K562 (cell line): Measurements from ENCODE around the gene MYLK3. TPM values are rescaled to one million over a fixed set of nuclear protein-coding genes. Genes with fewer than 3 reads are reported as not detected.

Experiments
- CBFA2T3 ChIP-seq: fragments of 450-650 bp; IDR thresholded peaks from 2 replicates; pipeline ENCODE4 v1.6.1; 2017
- GTF2F1 ChIP-seq: IDR thresholded peaks from 2 replicates; pipeline ENCODE4 v1.6.1; 2011; ENCODE audit warnings: low read depth, low read length, improper control_type of control experiment
- HDAC1 ChIP-seq, 2 experiments: fragments of 450-650 bp; IDR thresholded peaks; 2 replicates each; pipeline ENCODE4 v1.6.1; 2016 to 2017; ENCODE audit warnings: inconsistent platforms in 1 of 2, mild to moderate bottlenecking in 1 of 2, moderate library complexity in 1 of 2
- NR2C1 ChIP-seq, 2 experiments: fragments of 450-650 bp; IDR thresholded peaks; 2 replicates each; pipeline ENCODE4 v1.6.1; 2017; ENCODE audit warnings: mild to moderate bottlenecking in 2 of 2, antibody characterized with exemption in 1 of 2, inconsistent platforms in 1 of 2, missing compliant biosample characterization in 1 of 2, missing genetic modification characterization in 1 of 2
- POLR2B ChIP-seq: fragments of 450-650 bp; IDR thresholded peaks from 2 replicates; pipeline ENCODE4 v1.6.1; 2018; ENCODE audit warnings: low read depth; ENCODE audit not compliant: partially characterized antibody
- RFX1 ChIP-seq: fragments of 450-650 bp; IDR thresholded peaks from 2 replicates; pipeline ENCODE4 v1.6.1; 2016; ENCODE audit warnings: mild to moderate bottlenecking, moderate library complexity
- SREBF1 ChIP-seq: fragments of 150-350 bp; IDR thresholded peaks from 2 replicates; pipeline ENCODE4 v1.6.1; 2014; ENCODE audit warnings: antibody characterized with exemption, low read depth, low read length, borderline replicate concordance
- U2AF2 ChIP-seq: fragments of 200-400 bp; formaldehyde crosslinking; optimal IDR thresholded peaks from 2 replicates; pipeline ENCODE3; 2017; ENCODE audit warnings: low read depth, mild to moderate bottlenecking, low read length
- polyA plus RNA-seq, 8 experiments: library from polyadenylated mRNA; depleted of rRNA in 4 of 8; stranded (reverse) in 5 of 8; unstranded in 3 of 8; fragments of >200 nt; fragmentation: Nextera tagmentation in 2 of 8; fragmentation: Illumina TruSeq in 1 of 8; extraction: Ambion mirVana in 2 of 8; extraction: Trizol in 1 of 8; gene quantifications; 2 replicates each; pipeline versions ENCODE4 v1.2.1 to v1.2.3, GENCODE V29; 2011 to 2014; ENCODE audit warnings: inconsistent platforms in 1 of 8, missing spikeins in 1 of 8
- total RNA-seq, 7 experiments: library from RNA; depleted of rRNA in 6 of 7; stranded (reverse); fragments of >200 nt in 6 of 7; fragmentation: Illumina TruSeq in 2 of 7; extraction: Trizol in 2 of 7; gene quantifications; 2 replicates each; pipeline versions ENCODE4 v1.2.1 to v1.2.3, GENCODE V29; 2011 to 2021; ENCODE audit warnings: low replicate concordance in 1 of 7
- TF ChIP-seq, protein P1 (sequence below), 2 experiments: fragments of 450-650 bp; formaldehyde crosslinking in 1 of 2; IDR thresholded peaks; 2 replicates each; pipeline versions ENCODE4 v1.4.0 to v1.6.1; 2014 to 2020; ENCODE audit warnings: mild to moderate bottlenecking in 2 of 2, borderline replicate concordance in 1 of 2, low read depth in 1 of 2
- TF ChIP-seq, protein P2 (sequence below): fragments of 450-650 bp; IDR thresholded peaks from 2 replicates; pipeline ENCODE4 v1.6.1; 2017; ENCODE audit warnings: mild to moderate bottlenecking, moderate library complexity
- TF ChIP-seq, protein P3 (sequence below): fragments of 250-450 bp; sonication (Bioruptor Pico); IDR thresholded peaks from 2 replicates; pipeline ENCODE4 v1.4.0; 2020; ENCODE audit warnings: mild to moderate bottlenecking, moderate library complexity
- TF ChIP-seq, protein P4 (sequence below): sonication (generic); formaldehyde crosslinking; IDR thresholded peaks from 2 replicates; pipeline ENCODE4 v1.8.1; 2022; ENCODE audit warnings: missing genetic modification reagents

Gene MYLK3
- total and polyA plus RNA-seq, 9 of the 15 experiments (the other 6 are each of a cell fraction or from before 2014, with no cell fraction given), result 0.69 to 10.7 (median 4.7) TPM

DNA sequence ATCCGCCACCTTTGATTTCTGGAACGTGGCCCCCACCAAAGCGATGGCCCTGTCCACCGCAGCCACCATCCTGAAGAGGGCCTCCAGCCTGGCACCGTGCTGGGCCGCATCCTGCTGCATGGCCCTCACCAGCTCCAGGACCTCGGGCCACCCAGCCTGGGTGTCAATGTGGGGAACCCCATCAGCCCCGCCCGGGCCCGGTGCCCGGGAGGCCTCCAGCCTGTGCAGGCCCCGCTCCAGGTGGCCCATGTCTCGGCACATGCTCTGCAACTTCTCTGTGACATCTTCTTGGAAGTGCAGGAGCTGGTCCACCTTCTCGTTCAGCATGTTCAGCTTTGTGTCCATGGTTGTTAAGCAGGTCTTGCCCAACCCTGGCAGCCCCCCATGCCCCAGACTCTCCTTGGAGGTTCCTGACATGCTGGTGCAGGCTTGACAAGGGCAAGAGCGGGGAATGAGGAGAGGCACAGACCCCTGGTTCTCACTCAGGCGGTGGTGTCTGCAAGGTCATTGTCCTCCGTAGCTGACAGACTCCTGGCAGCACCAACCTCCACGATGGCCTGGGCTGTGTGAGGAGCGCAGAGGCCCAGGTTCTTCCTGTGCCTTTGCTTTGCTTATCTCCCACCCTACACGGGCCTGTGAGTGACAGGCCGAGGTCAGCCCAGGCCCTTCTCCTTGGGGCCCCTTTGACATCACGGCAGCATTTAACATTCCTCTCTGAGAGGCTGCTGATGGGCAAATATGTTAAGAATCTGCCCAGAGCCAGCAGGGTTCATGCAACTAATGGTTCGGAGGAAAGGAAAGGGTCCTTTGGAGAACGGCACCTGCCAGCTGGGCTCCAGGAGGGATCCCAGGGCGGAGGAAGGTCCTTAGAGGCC lies at the start of gene MYLK3 (continued):
- TF ChIP-seq, protein P1, sequence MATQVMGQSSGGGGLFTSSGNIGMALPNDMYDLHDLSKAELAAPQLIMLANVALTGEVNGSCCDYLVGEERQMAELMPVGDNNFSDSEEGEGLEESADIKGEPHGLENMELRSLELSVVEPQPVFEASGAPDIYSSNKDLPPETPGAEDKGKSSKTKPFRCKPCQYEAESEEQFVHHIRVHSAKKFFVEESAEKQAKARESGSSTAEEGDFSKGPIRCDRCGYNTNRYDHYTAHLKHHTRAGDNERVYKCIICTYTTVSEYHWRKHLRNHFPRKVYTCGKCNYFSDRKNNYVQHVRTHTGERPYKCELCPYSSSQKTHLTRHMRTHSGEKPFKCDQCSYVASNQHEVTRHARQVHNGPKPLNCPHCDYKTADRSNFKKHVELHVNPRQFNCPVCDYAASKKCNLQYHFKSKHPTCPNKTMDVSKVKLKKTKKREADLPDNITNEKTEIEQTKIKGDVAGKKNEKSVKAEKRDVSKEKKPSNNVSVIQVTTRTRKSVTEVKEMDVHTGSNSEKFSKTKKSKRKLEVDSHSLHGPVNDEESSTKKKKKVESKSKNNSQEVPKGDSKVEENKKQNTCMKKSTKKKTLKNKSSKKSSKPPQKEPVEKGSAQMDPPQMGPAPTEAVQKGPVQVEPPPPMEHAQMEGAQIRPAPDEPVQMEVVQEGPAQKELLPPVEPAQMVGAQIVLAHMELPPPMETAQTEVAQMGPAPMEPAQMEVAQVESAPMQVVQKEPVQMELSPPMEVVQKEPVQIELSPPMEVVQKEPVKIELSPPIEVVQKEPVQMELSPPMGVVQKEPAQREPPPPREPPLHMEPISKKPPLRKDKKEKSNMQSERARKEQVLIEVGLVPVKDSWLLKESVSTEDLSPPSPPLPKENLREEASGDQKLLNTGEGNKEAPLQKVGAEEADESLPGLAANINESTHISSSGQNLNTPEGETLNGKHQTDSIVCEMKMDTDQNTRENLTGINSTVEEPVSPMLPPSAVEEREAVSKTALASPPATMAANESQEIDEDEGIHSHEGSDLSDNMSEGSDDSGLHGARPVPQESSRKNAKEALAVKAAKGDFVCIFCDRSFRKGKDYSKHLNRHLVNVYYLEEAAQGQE (IDR thresholded peaks at IDR 0.05; ENCODE audit: borderline replicate concordance), result no peak
- TF ChIP-seq, protein P1 (CRISPR knock-in tag; IDR thresholded peaks at IDR 0.05; ENCODE audit: low read depth), result no peak
- TF ChIP-seq CBFA2T3 (peak; percentile 49), POLR2B (no peak), NR2C1 (IDR thresholded peaks at IDR 0.05) (no peak), NR2C1 (tag; IDR thresholded peaks at IDR 0.05) (0 out of 2 replicates have a peak, but pooled peaks have one; percentile 22), GTF2F1 (no peak), HDAC1 (IDR thresholded peaks at IDR 0.05) (0 out of 4 replicates have a peak, but pooled peaks of 1 of the 2 experiments have one; percentile 7), SREBF1 (no peak), U2AF2 (no peak), RFX1 (no peak)
- TF ChIP-seq, protein P2, sequence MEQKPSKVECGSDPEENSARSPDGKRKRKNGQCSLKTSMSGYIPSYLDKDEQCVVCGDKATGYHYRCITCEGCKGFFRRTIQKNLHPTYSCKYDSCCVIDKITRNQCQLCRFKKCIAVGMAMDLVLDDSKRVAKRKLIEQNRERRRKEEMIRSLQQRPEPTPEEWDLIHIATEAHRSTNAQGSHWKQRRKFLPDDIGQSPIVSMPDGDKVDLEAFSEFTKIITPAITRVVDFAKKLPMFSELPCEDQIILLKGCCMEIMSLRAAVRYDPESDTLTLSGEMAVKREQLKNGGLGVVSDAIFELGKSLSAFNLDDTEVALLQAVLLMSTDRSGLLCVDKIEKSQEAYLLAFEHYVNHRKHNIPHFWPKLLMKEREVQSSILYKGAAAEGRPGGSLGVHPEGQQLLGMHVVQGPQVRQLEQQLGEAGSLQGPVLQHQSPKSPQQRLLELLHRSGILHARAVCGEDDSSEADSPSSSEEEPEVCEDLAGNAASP, result peak; percentile 77
- TF ChIP-seq, protein P3, sequence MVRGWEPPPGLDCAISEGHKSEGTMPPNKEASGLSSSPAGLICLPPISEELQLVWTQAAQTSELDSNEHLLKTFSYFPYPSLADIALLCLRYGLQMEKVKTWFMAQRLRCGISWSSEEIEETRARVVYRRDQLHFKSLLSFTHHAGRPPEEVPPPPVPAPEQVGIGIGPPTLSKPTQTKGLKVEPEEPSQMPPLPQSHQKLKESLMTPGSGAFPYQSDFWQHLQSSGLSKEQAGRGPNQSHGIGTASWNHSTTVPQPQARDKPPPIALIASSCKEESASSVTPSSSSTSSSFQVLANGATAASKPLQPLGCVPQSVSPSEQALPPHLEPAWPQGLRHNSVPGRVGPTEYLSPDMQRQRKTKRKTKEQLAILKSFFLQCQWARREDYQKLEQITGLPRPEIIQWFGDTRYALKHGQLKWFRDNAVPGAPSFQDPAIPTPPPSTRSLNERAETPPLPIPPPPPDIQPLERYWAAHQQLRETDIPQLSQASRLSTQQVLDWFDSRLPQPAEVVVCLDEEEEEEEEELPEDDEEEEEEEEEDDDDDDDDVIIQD (CRISPR knock-in tag), result no peak
- TF ChIP-seq, protein P4, sequence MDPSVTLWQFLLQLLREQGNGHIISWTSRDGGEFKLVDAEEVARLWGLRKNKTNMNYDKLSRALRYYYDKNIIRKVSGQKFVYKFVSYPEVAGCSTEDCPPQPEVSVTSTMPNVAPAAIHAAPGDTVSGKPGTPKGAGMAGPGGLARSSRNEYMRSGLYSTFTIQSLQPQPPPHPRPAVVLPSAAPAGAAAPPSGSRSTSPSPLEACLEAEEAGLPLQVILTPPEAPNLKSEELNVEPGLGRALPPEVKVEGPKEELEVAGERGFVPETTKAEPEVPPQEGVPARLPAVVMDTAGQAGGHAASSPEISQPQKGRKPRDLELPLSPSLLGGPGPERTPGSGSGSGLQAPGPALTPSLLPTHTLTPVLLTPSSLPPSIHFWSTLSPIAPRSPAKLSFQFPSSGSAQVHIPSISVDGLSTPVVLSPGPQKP (CRISPR knock-in tag), result no peak
